H1 (cell line): ENCODE results near the gene ZFP1.

Experiments
- ATF3 ChIP-seq: IDR thresholded peaks from 2 replicates; pipeline ENCODE4 v1.6.1; 2011; ENCODE audit warnings: low read depth, mild to moderate bottlenecking, low read length; ENCODE audit not compliant: insufficient read depth
- CREB1 ChIP-seq: IDR thresholded peaks from 2 replicates; pipeline ENCODE4 v1.6.1; 2012; ENCODE audit warnings: inconsistent platforms
- CTCF ChIP-seq, 3 experiments: IDR thresholded peaks; 1 replicate in 2 of 3; 2 replicates in 1 of 3; pipeline versions ENCODE4 v1.5.1 to v1.6.1; 2011; ENCODE audit warnings: low read length in 3 of 3, mild to moderate bottlenecking in 3 of 3, inconsistent platforms in 2 of 3, low read depth in 1 of 3, moderate library complexity in 1 of 3; ENCODE audit not compliant: insufficient read depth in 1 of 3; ENCODE audit errors: control extremely low read depth in 1 of 3
- POLR2A ChIP-seq, 2 experiments: IDR thresholded peaks; 1 replicate in 1 of 2; 2 replicates in 1 of 2; pipeline ENCODE4 v1.6.1; 2011; ENCODE audit warnings: low read depth in 2 of 2, low read length in 2 of 2, mild to moderate bottlenecking in 2 of 2; ENCODE audit errors: control extremely low read depth in 1 of 2
- POLR2AphosphoS5 ChIP-seq: IDR thresholded peaks from 2 replicates; pipeline ENCODE4 v1.6.1; 2011; ENCODE audit warnings: low read depth, low read length
- RAD21 ChIP-seq, 2 experiments: IDR thresholded peaks in 1 of 2; conservative IDR thresholded peaks in 1 of 2; 2 replicates each; pipeline ENCODE4 v1.6.1; 2011; ENCODE audit warnings: low read depth in 2 of 2, low read length in 2 of 2, improper control_type of control experiment in 1 of 2, inconsistent platforms in 1 of 2, mild to moderate bottlenecking in 1 of 2, moderate library complexity in 1 of 2
- SIX5 ChIP-seq: IDR thresholded peaks from 2 replicates; pipeline ENCODE4 v1.6.1; 2011; ENCODE audit warnings: mild to moderate bottlenecking, low read depth, low read length
- SUZ12 ChIP-seq: fragments of 200-600 bp; sonication (generic); IDR thresholded peaks from 2 replicates; pipeline ENCODE4 v1.6.1; 2012; ENCODE audit warnings: mild to moderate bottlenecking, inconsistent platforms, low read length, moderate library complexity, mixed read lengths
- USF2 ChIP-seq: IDR thresholded peaks from 2 replicates; pipeline ENCODE4 v1.6.1; 2011; ENCODE audit warnings: low read length, improper control_type of control experiment
- ZNF274 ChIP-seq: IDR thresholded peaks from 2 replicates; pipeline ENCODE4 v1.7.0; 2012; ENCODE audit warnings: low read length, borderline replicate concordance; ENCODE audit errors: extremely low read depth

- TF ChIP-seq CREB1 = no peak
- TF ChIP-seq CTCF (IDR thresholded peaks at IDR 0.05; ENCODE audit: control extremely low read depth in 1 of 3, insufficient read depth in 1 of 3, low read depth in 1 of 3, low read length in 3 of 3) = no peak
- TF ChIP-seq SUZ12 = no peak
- no peak for TF ChIP-seq SIX5
- TF ChIP-seq RAD21 (IDR thresholded peaks at IDR 0.05 in 1 of 2, conservative IDR thresholded peaks at IDR 0.05 in 1 of 2; ENCODE audit: low read depth in 2 of 2, low read length in 2 of 2) = no peak
- no peak; the same call in 1 of the 2 replicates for TF ChIP-seq POLR2AphosphoS5
- TF ChIP-seq ATF3 = no peak
- no peak for TF ChIP-seq ZNF274
- no peak for TF ChIP-seq USF2
- no peak for TF ChIP-seq POLR2A (IDR thresholded peaks at IDR 0.05; ENCODE audit: control extremely low read depth in 1 of 2, low read depth in 2 of 2, low read length in 2 of 2)
Measured at GRCh38 chr16:75112734-75113491, 35.4 kb upstream of the ZFP1 start.
